H1 (cell line): ENCODE results near the gene HNF1B. TPM values are rescaled to one million over a fixed set of nuclear protein-coding genes. Genes with fewer than 3 reads are reported as not detected.

Source experiments
- CTCF ChIA-PET: fragments of 300-600 bp; sonication (Branson Sonifier 250); formaldehyde crosslinking; loops from one replicate; lab custom pipeline; 2021; ENCODE audit not compliant: partially characterized antibody; lab: Charles Lee
- POLR2A ChIA-PET: fragments of 300-600 bp; sonication (Branson Sonifier 250); formaldehyde crosslinking; loops from one replicate; lab custom pipeline; 2021; ENCODE audit warnings: inconsistent platforms; ENCODE audit not compliant: partially characterized antibody; lab: Charles Lee
- DNase-seq, 2 experiments: peaks; one replicate each; pipeline versions ENCODE4 v3.0.0 to v3.0.0-alpha.2; 2010 to 2022; ENCODE audit warnings: low spot score in 2 of 2, low read depth in 1 of 2, mixed read lengths in 1 of 2
- FAIRE-seq: peaks from 2 replicates; lab custom pipeline; 2011; peaks lifted over from hg19 to GRCh38; lab: Jason Lieb, UNC
- H2AFZ ChIP-seq: 2 replicates; pipeline ENCODE4 v1.8.1; 2012; ENCODE audit warnings: low read length, inconsistent platforms
- H2AK5ac ChIP-seq: 2 replicates; pipeline ENCODE4 v1.6.1; 2013; ENCODE audit warnings: low read depth, low read length
- H2BK120ac ChIP-seq: replicated peaks from 2 replicates; pipeline ENCODE3; 2013; ENCODE audit warnings: low read depth, low read length, inconsistent platforms
- H2BK12ac ChIP-seq: 2 replicates; pipeline ENCODE4 v1.6.1; 2013; ENCODE audit warnings: low read depth, low read length
- H2BK15ac ChIP-seq: 2 replicates; pipeline ENCODE4 v1.6.1; 2013; ENCODE audit warnings: low read length
- H2BK20ac ChIP-seq: 2 replicates; pipeline ENCODE4 v1.6.1; 2013; ENCODE audit warnings: low read length
- H2BK5ac ChIP-seq: 2 replicates; pipeline ENCODE4 v1.6.1; 2013; ENCODE audit warnings: low read depth, low read length
- H3K14ac ChIP-seq: 2 replicates; pipeline ENCODE4 v1.6.1; 2013; ENCODE audit warnings: inconsistent platforms; ENCODE audit not compliant: insufficient read length
- H3K18ac ChIP-seq: 2 replicates; pipeline ENCODE4 v1.6.1; 2013; ENCODE audit warnings: low read length; ENCODE audit errors: extremely low read depth
- H3K23ac ChIP-seq: 2 replicates; pipeline ENCODE4 v1.6.1; 2013; ENCODE audit warnings: inconsistent platforms; ENCODE audit not compliant: insufficient read length
- H3K23me2 ChIP-seq: 2 replicates; pipeline ENCODE4 v1.6.1; 2013; ENCODE audit warnings: low read depth, low read length
- H3K27ac ChIP-seq: 2 replicates; pipeline ENCODE4 v1.6.1; 2011; ENCODE audit warnings: low read depth, low read length, inconsistent platforms
- H3K27me3 ChIP-seq, 4 experiments: replicated peaks in 1 of 4; 1 replicate in 1 of 4; 2 replicates in 3 of 4; pipeline versions ENCODE4 v1.6.1 to v1.8.1; 2011 to 2013; ENCODE audit warnings: low read length in 3 of 4, mild to moderate bottlenecking in 3 of 4, inconsistent platforms in 2 of 4, mixed read lengths in 2 of 4, moderate library complexity in 1 of 4; ENCODE audit not compliant: control insufficient read depth in 3 of 4, insufficient read depth in 3 of 4; ENCODE audit errors: extremely low read depth in 1 of 4
- H3K36me3 ChIP-seq, 4 experiments: 2 replicates each; pipeline versions ENCODE4 v1.6.1 to v1.8.1; 2011 to 2013; ENCODE audit warnings: mild to moderate bottlenecking in 4 of 4, low read length in 3 of 4, moderate library complexity in 2 of 4, control low read depth in 1 of 4, inconsistent platforms in 1 of 4; ENCODE audit not compliant: insufficient read depth in 4 of 4, control insufficient read depth in 2 of 4
- H3K4ac ChIP-seq: replicated peaks from 2 replicates; pipeline ENCODE3; 2013; ENCODE audit warnings: low read length, low read depth, mixed read lengths, inconsistent platforms; ENCODE audit not compliant: insufficient read length
- H3K4me1 ChIP-seq, 4 experiments: replicated peaks in 1 of 4; 1 replicate in 1 of 4; 2 replicates in 3 of 4; pipeline versions ENCODE4 v1.6.1 to v1.8.1; 2011 to 2013; ENCODE audit warnings: low read length in 3 of 4, inconsistent platforms in 2 of 4, mixed read lengths in 1 of 4; ENCODE audit not compliant: insufficient read depth in 4 of 4, control insufficient read depth in 3 of 4
- H3K4me2 ChIP-seq, 2 experiments: 2 replicates each; pipeline versions ENCODE4 v1.6.1 to v1.8.1; 2011 to 2013; ENCODE audit warnings: low read depth in 2 of 2, low read length in 2 of 2, control low read depth in 1 of 2, inconsistent platforms in 1 of 2, mild to moderate bottlenecking in 1 of 2; ENCODE audit not compliant: insufficient read depth in 1 of 2
- H3K4me3 ChIP-seq, 4 experiments: fragments of 200-600, 300-600 bp in 1 of 4; sonication (generic), shearing (Covaris generic), sonication (Bioruptor Twin) in 1 of 4; 2 replicates each; pipeline versions ENCODE4 v1.5.1 to v1.8.1; 2011 to 2016; ENCODE audit warnings: low read length in 4 of 4, low read depth in 3 of 4, control low read depth in 2 of 4, inconsistent platforms in 2 of 4, mild to moderate bottlenecking in 2 of 4, mixed read lengths in 1 of 4, moderate library complexity in 1 of 4; ENCODE audit not compliant: insufficient read depth in 2 of 4; ENCODE audit errors: extremely low read depth in 1 of 4
- H3K56ac ChIP-seq: replicated peaks from 2 replicates; pipeline ENCODE3; 2013; ENCODE audit warnings: low read depth, mild to moderate bottlenecking, mixed read lengths, low read length, inconsistent platforms; ENCODE audit not compliant: insufficient read length
- H3K79me1 ChIP-seq: 2 replicates; pipeline ENCODE4 v1.6.1; 2013; ENCODE audit warnings: low read depth, low read length, control low read depth
- H3K79me2 ChIP-seq, 2 experiments: 2 replicates each; pipeline versions ENCODE4 v1.6.1 to v1.8.1; 2012 to 2013; ENCODE audit warnings: low read length in 2 of 2, mild to moderate bottlenecking in 2 of 2, inconsistent platforms in 1 of 2; ENCODE audit not compliant: insufficient read depth in 2 of 2, control insufficient read depth in 1 of 2
- H3K9ac ChIP-seq, 4 experiments: replicated peaks in 1 of 4; 1 replicate in 1 of 4; 2 replicates in 3 of 4; pipeline versions ENCODE4 v1.6.1 to v1.8.1; 2011 to 2013; ENCODE audit warnings: low read depth in 3 of 4, low read length in 3 of 4, control low read depth in 2 of 4, mild to moderate bottlenecking in 2 of 4, moderate library complexity in 2 of 4, inconsistent platforms in 1 of 4; ENCODE audit errors: extremely low read depth in 1 of 4
- H3K9me3 ChIP-seq, 2 experiments: 2 replicates each; pipeline versions ENCODE4 v1.6.1 to v1.8.1; 2012 to 2013; ENCODE audit warnings: mild to moderate bottlenecking in 2 of 2, moderate library complexity in 2 of 2, control low read depth in 1 of 2, inconsistent platforms in 1 of 2, low read depth in 1 of 2, low read length in 1 of 2, mixed read lengths in 1 of 2; ENCODE audit not compliant: insufficient read depth in 2 of 2
- H4K20me1 ChIP-seq, 2 experiments: replicated peaks in 1 of 2; 2 replicates each; pipeline versions ENCODE3 to v1.8.1; 2011 to 2013; ENCODE audit warnings: inconsistent platforms in 2 of 2, low read length in 2 of 2, mild to moderate bottlenecking in 1 of 2; ENCODE audit not compliant: insufficient read depth in 2 of 2, control insufficient read depth in 1 of 2
- H4K5ac ChIP-seq: 2 replicates; pipeline ENCODE4 v1.6.1; 2013; ENCODE audit warnings: low read length, low read depth, mixed read lengths, inconsistent platforms; ENCODE audit not compliant: insufficient read length
- H4K8ac ChIP-seq: 2 replicates; pipeline ENCODE4 v1.8.0; 2013; ENCODE audit warnings: mild to moderate bottlenecking, moderate library complexity, low read length, inconsistent platforms; ENCODE audit not compliant: insufficient read depth; ENCODE audit errors: extremely low read depth
- H4K91ac ChIP-seq: replicated peaks from 2 replicates; pipeline ENCODE3; 2013; ENCODE audit warnings: low read length, mixed read lengths, inconsistent platforms; ENCODE audit not compliant: insufficient read length
- BACH1 ChIP-seq: IDR thresholded peaks from 2 replicates; pipeline ENCODE4 v1.6.1; 2012; ENCODE audit warnings: low read length, improper control_type of control experiment
- EZH2 ChIP-seq: fragments of 200-600 bp; sonication (generic); IDR thresholded peaks from 2 replicates; pipeline ENCODE4 v1.7.1; 2012; ENCODE audit warnings: low read depth, mild to moderate bottlenecking, moderate library complexity, low read length, inconsistent platforms; ENCODE audit not compliant: severe bottlenecking
- GTF2F1 ChIP-seq: IDR thresholded peaks from 2 replicates; pipeline ENCODE4 v1.6.1; 2012; ENCODE audit warnings: low read depth, low read length, improper control_type of control experiment, borderline replicate concordance
- HDAC6 ChIP-seq: IDR thresholded peaks from one replicate; pipeline ENCODE4 v1.7.1; 2012; ENCODE audit warnings: low read depth, mild to moderate bottlenecking, inconsistent platforms, low read length, moderate library complexity
- MAX ChIP-seq: IDR thresholded peaks from 2 replicates; pipeline ENCODE4 v1.6.1; 2012; ENCODE audit warnings: inconsistent platforms
- NRF1 ChIP-seq: IDR thresholded peaks from 2 replicates; pipeline ENCODE4 v1.6.1; 2011; ENCODE audit warnings: mild to moderate bottlenecking, low read depth, low read length, improper control_type of control experiment
- SIX5 ChIP-seq: IDR thresholded peaks from 2 replicates; pipeline ENCODE4 v1.6.1; 2011; ENCODE audit warnings: mild to moderate bottlenecking, low read depth, low read length
- SP2 ChIP-seq: IDR thresholded peaks from 2 replicates; pipeline ENCODE4 v1.6.1; 2012; ENCODE audit warnings: mild to moderate bottlenecking, low read length, inconsistent platforms
- YY1 ChIP-seq: IDR thresholded peaks from 2 replicates; pipeline ENCODE4 v1.6.1; 2011; ENCODE audit warnings: low read depth, mild to moderate bottlenecking, low read length
- polyA plus RNA-seq, 7 experiments: library from polyadenylated mRNA; depleted of rRNA in 3 of 7; stranded (reverse) in 5 of 7; unstranded in 2 of 7; fragments of >200 nt in 5 of 7; fragments of 200-250 nt in 2 of 7; gene quantifications; 1 replicate in 5 of 7; 2 replicates in 1 of 7; 4 replicates in 1 of 7; pipeline versions ENCODE4 v1.2.1 to v1.2.3, GENCODE V29; 2011 to 2013; ENCODE audit warnings: missing spikeins in 2 of 7, mixed read lengths in 2 of 7
- total RNA-seq: library from RNA; stranded (reverse); fragmentation: NEBNext Ultra II Directional; extraction: Animal tissue kit (Norgen Biotek cat#: 25700); gene quantifications from 2 replicates; pipeline ENCODE4 v1.2.1, GENCODE V29; 2021

HNF1B gene
- total and polyA plus RNA-seq, 2 of the 8 experiments (the other 6 are each of a cell fraction or from before 2014, with no cell fraction given) = 0.13 to 0.30 TPM

- Histone ChIP-seq H3K14ac (no peak overlapping the region), H4K5ac (no peak overlapping the region), H2BK120ac (no peak overlapping the region), H3K4me3 (no peak overlapping the region), H3K27ac (no peak overlapping the region), H4K20me1 (no peaks in the 10 kb centered on the region), H3K4me1 (no peaks in the 10 kb centered on the region), H3K23me2 (no peaks in the 10 kb centered on the region; the same call in 1 of the 2 replicates), H3K18ac (no peak overlapping the region), H2BK12ac (no peak overlapping the region), H3K9ac (no peak overlapping the region), H3K4me2 (no peak overlapping the region), H3K79me1 (no peaks in the 10 kb centered on the region), H2AK5ac (no peak overlapping the region), H4K91ac (no peak overlapping the region), H3K4ac (no peak overlapping the region), H2AFZ (no peak overlapping the region), H3K79me2 (no peaks in the 10 kb centered on the region), H3K36me3 (no peaks in the 10 kb centered on the region), H3K9me3 (no peaks in the 10 kb centered on the region), H2BK15ac (no peak overlapping the region), H4K8ac (no peak overlapping the region), H3K56ac (no peak overlapping the region), H2BK20ac (no peak overlapping the region), H3K23ac (no peak overlapping the region), H3K27me3 (no peaks in the 10 kb centered on the region), H2BK5ac (no peak overlapping the region)
- ChIA-PET POLR2A (no interaction called here), CTCF (interaction anchor here (0.6 to 4.8 kb wide), 12 partner anchors 9 to 1229 kb away, joined by 3 to 28 read pairs (median 6); no protein-coding TSS in a partner anchor)
- DNase-seq (no peak), FAIRE-seq (no peak)
- TF ChIP-seq EZH2 = no peak
- no peak for TF ChIP-seq SIX5
- TF ChIP-seq BACH1 = no peak
- no peak for TF ChIP-seq NRF1
- TF ChIP-seq HDAC6 = no peak
- no peak for TF ChIP-seq GTF2F1
- no peak for TF ChIP-seq YY1
- no peak for TF ChIP-seq SP2
- TF ChIP-seq MAX = no peak
Measured at GRCh38 chr17:37702598-37702997, 42.3 kb downstream of the HNF1B start.
